Measurements from ENCODE around the gene MPPED1. TPM values are rescaled to one million over a fixed set of nuclear protein-coding genes. Genes with fewer than 3 reads are reported as not detected.

Gene MPPED1
- total RNA-seq, 1 experiment from 2014 or later, result 0.28 TPM

DNA sequence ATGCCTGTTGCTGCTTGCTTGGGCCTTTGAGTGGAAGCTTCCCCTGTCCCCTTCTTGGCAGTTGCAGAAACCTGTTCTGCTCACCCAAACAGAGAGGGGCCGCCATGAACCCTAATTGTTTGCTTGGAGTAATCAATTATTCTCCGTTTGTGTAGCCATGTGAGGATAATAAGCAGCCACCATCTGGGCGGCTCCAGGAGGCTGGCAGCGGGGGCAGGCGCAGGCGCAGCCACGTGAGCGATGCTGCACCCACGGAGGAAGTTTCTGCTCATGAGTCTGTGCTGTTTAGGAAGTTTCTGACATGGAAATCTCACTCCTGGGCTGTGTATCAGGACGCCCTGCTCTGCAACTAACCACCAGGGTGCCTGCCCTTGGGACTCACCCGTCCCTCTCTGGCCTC is 90.1 kb downstream of the MPPED1 start:
- Histone ChIP-seq H2BK120ac (ENCODE audit: low read depth, low read length, poor library complexity, severe bottlenecking) (no peak overlapping the region), H3K9ac (ENCODE audit: extremely low read depth, insufficient read length, low read length) (no peak overlapping the region), H3K14ac (ENCODE audit: insufficient read depth, low read length) (no peak overlapping the region; the same call in 1 of the 2 replicates), H3K18ac (ENCODE audit: insufficient read length, low read depth, low read length) (no peak overlapping the region), H3T11ph (ENCODE audit: low read length) (no peak overlapping the region), H3K9me3 (ENCODE audit: control insufficient read depth, low read depth, low read length) (no peaks in the 10 kb centered on the region), H4K91ac (ENCODE audit: insufficient read length, low read depth, low read length) (no peak overlapping the region), H3K23ac (ENCODE audit: insufficient read length, low read depth, low read length) (no peak overlapping the region), H2BK20ac (ENCODE audit: low read depth, low read length, poor library complexity, severe bottlenecking) (no peak overlapping the region), H2AK5ac (ENCODE audit: insufficient read length, low read length) (no peak overlapping the region), H2BK12ac (ENCODE audit: insufficient read length, low read depth, low read length) (no peak overlapping the region), H3K4ac (ENCODE audit: low read depth, low read length) (no peak overlapping the region), H3K23me2 (ENCODE audit: insufficient read length, low read depth, low read length, poor library complexity, severe bottlenecking) (no peaks in the 10 kb centered on the region), H4K20me1 (ENCODE audit: control insufficient read depth, insufficient read depth, insufficient read length) (no peaks in the 10 kb centered on the region), H2BK5ac (ENCODE audit: insufficient read length, low read length) (no peak overlapping the region), H3K4me2 (ENCODE audit: insufficient read depth, insufficient read length, low read length) (no peak overlapping the region), H3K27me3 (ENCODE audit: insufficient read depth, low read length) (no peaks in the 10 kb centered on the region), H2BK15ac (ENCODE audit: low read depth, low read length) (no peak overlapping the region), H4K8ac (replicated peaks; ENCODE audit: insufficient read length, low read depth, low read length) (no peak overlapping the region), H3K79me1 (ENCODE audit: insufficient read depth, low read depth, low read length, poor library complexity, severe bottlenecking) (no peaks in the 10 kb centered on the region), H3K27ac (ENCODE audit: insufficient read length, low read depth, low read length) (no peak overlapping the region), H3K56ac (ENCODE audit: insufficient read length, low read depth, low read length) (no peak overlapping the region), H4K5ac (ENCODE audit: insufficient read length, low read depth, low read length) (no peak overlapping the region), H3K79me2 (ENCODE audit: insufficient read depth, low read length) (no peaks in the 10 kb centered on the region), H3K4me1 (ENCODE audit: insufficient read depth, low read length) (no peaks in the 10 kb centered on the region), H2AFZ (ENCODE audit: low read length) (no peak overlapping the region)
- WGBS (ENCODE audit: extremely low coverage, insufficient read length, low lambda C conversion rate), result no CpG with 5 or more reads among the region's 11 CpGs
- DNase-seq, result no peak
- Mint-ChIP-seq H3K4me3 (no peak overlapping the region), H3K36me3 (ENCODE audit: insufficient read depth in 1 of 3, low read depth in 3 of 3) (peaks cover 2 to 10% (median 2%) of the 10 kb centered on the region in 3 experiments; a peak in 2 of 7 replicates), H3K27ac (peak overlapping the region in 1 of 3 experiments; percentile 21; a peak in 1 of 7 replicates), H3K9me3 (peaks cover 10 to 20% of the 10 kb centered on the region in 2 experiments), H3K27me3 (ENCODE audit: low read depth) (peaks cover 11% of the 10 kb centered on the region), H3K4me1 (no peaks in the 10 kb centered on the region)
- TF ChIP-seq, protein P1, sequence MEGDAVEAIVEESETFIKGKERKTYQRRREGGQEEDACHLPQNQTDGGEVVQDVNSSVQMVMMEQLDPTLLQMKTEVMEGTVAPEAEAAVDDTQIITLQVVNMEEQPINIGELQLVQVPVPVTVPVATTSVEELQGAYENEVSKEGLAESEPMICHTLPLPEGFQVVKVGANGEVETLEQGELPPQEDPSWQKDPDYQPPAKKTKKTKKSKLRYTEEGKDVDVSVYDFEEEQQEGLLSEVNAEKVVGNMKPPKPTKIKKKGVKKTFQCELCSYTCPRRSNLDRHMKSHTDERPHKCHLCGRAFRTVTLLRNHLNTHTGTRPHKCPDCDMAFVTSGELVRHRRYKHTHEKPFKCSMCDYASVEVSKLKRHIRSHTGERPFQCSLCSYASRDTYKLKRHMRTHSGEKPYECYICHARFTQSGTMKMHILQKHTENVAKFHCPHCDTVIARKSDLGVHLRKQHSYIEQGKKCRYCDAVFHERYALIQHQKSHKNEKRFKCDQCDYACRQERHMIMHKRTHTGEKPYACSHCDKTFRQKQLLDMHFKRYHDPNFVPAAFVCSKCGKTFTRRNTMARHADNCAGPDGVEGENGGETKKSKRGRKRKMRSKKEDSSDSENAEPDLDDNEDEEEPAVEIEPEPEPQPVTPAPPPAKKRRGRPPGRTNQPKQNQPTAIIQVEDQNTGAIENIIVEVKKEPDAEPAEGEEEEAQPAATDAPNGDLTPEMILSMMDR (conservative IDR thresholded peaks at IDR 0.05), result no peak

Data from H9 (cell line).